PFSK-1 (cell line): ENCODE results near the gene ERBB2.

Source experiments
- FOXP2 ChIP-seq: optimal IDR thresholded peaks from 2 replicates; pipeline ENCODE3; 2011; ENCODE audit warnings: borderline replicate concordance, control low read depth, inconsistent platforms; ENCODE audit not compliant: insufficient read depth; ENCODE audit errors: extremely low read length, extremely low read depth
- POLR2AphosphoS5 ChIP-seq: IDR thresholded peaks from 2 replicates; pipeline ENCODE4 v1.6.1; 2012; ENCODE audit warnings: low read depth, mild to moderate bottlenecking, control low read depth, low read length, moderate library complexity
- REST ChIP-seq, 2 experiments: IDR thresholded peaks; 2 replicates each; pipeline versions ENCODE4 v1.6.1 to v1.8.0; 2011 to 2012; ENCODE audit warnings: low read depth in 2 of 2, low read length in 2 of 2, control low read depth in 1 of 2, inconsistent platforms in 1 of 2, mild to moderate bottlenecking in 1 of 2, moderate library complexity in 1 of 2; ENCODE audit not compliant: insufficient read depth in 1 of 2
- SIN3A ChIP-seq: IDR thresholded peaks from 2 replicates; pipeline ENCODE4 v1.6.1; 2012; ENCODE audit warnings: mild to moderate bottlenecking, low read length, moderate library complexity, borderline replicate concordance; ENCODE audit not compliant: insufficient read depth
- TAF1 ChIP-seq: IDR thresholded peaks from 2 replicates; pipeline ENCODE4 v1.6.1; 2012; ENCODE audit warnings: low read length, control low read depth, borderline replicate concordance; ENCODE audit not compliant: insufficient read depth

The ERBB2 gene

GRCh38 chr17:39674702-39675389 is 25.0 kb upstream of the ERBB2 start:
- no peak for TF ChIP-seq REST (IDR thresholded peaks at IDR 0.05; ENCODE audit: insufficient read depth in 1 of 2, low read depth in 2 of 2, low read length in 2 of 2)
- no peak for TF ChIP-seq TAF1
- no peak for TF ChIP-seq SIN3A
- no peak for TF ChIP-seq FOXP2
- no peak for TF ChIP-seq POLR2AphosphoS5

DNA sequence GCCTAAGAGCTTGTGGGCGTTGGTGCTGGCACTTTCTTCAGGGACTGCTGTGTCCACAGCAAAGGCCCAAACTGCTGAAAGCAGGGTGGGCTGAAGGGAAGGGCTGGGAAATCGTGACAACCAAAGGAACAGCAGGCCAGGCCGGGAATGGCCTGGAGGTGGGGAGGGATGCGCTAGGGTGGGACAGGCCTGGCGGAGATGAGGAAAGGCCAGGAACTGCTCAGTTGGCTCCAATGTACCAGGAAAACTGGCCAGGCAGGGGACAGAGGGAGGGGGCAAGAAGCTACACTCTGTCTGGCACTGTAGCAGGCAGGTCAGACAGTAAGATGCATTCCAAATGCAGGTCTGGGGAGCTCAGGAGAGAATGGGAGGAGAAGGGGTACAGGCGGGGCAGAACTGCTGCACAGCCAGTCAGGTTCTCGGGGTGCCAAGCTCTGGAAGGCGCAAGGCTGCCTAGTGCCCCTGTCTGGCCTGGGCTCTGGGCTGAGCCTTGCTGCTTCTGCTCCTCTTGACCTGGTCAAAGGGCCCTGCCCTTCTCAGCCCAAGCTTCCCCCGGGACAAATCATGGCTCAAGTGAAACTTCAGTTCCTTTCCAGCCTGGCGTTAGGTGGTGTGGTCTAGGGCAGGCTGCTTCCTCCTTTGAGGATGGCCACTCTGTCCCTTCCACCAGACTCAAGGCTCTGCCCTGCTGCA is 24.3 kb upstream of the ERBB2 start:
- TF ChIP-seq TAF1 (no peak), FOXP2 (no peak), SIN3A (no peak), REST (IDR thresholded peaks at IDR 0.05; ENCODE audit: insufficient read depth in 1 of 2, low read depth in 2 of 2, low read length in 2 of 2) (no peak), POLR2AphosphoS5 (no peak)

DNA sequence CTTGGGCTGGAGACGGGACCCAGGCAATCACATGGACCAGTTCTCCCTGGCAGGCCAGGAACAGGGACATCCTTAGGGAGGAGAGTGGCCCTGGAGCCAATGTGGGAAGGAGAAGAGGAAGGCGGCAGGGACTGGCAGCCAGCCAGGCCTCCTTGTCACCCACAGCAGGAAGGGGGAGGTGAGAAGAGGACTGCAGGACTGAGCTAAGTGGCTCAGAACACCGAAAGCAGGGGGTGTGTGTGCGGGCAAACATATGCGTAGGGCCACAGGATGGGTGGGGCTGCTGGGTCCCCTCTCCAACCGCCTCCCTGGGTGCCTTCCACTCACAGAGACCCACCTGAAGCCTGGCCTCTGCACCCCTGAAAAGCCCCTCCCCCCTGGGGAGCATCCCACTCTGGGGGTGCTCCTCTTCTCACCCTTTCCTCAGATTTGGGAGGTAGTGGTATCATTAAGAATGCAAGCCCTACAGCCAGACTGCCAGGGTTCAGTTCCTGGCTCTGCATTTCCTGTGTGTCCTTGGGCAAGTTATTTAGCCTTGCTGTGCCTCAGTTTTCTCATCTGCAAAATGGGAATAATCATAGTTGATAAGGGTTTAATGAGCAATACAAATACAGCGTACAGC is 23.6 kb upstream of the ERBB2 start:
- TF ChIP-seq REST (IDR thresholded peaks at IDR 0.05; ENCODE audit: insufficient read depth in 1 of 2, low read depth in 2 of 2, low read length in 2 of 2) = no peak

- no peak for TF ChIP-seq FOXP2
Observed at GRCh38 chr17:39677072-39677471, 22.8 kb upstream of the ERBB2 start.

DNA sequence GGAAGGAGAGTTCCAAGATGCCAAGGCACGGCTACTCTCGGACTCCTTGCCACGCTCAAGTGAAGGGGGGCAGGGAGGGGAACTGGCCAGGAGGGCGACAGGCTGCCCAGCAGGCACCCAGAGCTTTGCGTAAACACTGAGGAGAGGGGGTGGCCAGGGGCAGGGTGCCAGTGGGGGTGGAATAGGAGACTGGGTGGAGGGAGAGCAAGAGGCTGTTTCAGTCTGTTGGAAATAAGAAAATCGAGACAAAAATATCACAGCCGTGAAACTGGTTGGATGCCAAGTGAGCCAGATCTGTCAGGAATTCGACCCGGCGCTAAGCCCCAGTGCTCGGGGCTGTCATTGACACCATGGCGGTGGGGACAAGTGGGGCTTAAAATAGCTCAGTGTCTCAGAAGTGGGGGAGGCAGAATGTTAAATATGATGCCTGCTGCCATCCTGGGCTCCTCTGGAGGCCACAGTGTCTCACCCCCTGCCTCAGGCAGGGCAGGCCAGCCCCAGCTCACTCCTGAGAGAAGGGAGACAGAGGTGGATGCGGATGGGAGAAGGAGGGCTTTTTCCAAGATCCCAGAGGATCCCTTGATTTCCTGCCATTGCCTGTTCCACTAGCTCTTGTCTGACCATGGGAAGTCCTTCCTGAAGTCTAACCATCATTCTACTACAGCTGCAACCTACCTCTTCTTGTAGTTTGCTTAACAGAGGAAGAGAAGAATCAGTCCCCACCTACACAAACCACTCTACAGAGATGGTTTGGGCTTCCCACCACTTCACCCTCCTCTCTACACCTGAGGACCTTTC is 22.1 kb upstream of the ERBB2 start:
- no peak for TF ChIP-seq REST (IDR thresholded peaks at IDR 0.05; ENCODE audit: insufficient read depth in 1 of 2, low read depth in 2 of 2, low read length in 2 of 2)
- no peak for TF ChIP-seq TAF1
- no peak for TF ChIP-seq SIN3A
- TF ChIP-seq POLR2AphosphoS5 = no peak
- TF ChIP-seq FOXP2 = no peak
